Activated CD8-positive, alpha-beta memory T cell treated with anti-CD3 and anti-CD28 coated beads, Interleukin-2, amount 50 U/mL, for 48 hours (primary cell): ENCODE measurements around the gene C2.
"Not testable (repeated sequence)": the region's sequence is repeated elsewhere in the genome, so short reads cannot be mapped to it uniquely, and the experiment has no call there.

ENCODE experiments used
- DNase-seq: peaks from one replicate; pipeline ENCODE4 v3.0.0-alpha.2; 2020

The C2 gene

GRCh38 chr6:31981744-31982143 is 54.2 kb downstream of the C2 start, which contains the start of gene C4A:
Gene C4A, plus strand, starts transcription at chr6:31982057. Its CDS starts 51 bp downstream, at chr6:31982108.
- DNase-seq, result not testable (repeated sequence)

- DNase-seq, result not testable (repeated sequence)
Observed at GRCh38 chr6:31989363-31989762, 61.8 kb downstream of the C2 start.

- not testable (repeated sequence) for DNase-seq
Observed at GRCh38 chr6:31994421-31994820, 66.9 kb downstream of the C2 start.
